Dendritic cell treated with granulocyte-macrophage colony-stimulating factor and Interleukin-4, amounts not matched to agents 40 ng/mL and 50 ng/mL, for 4 days (primary cell): ENCODE results near the gene ZNF837.

Experiments used
- H3K27ac Mint-ChIP-seq: one replicate; pipeline ENCODE4 v1.8.0; 2022; ENCODE audit warnings: mild to moderate bottlenecking, mixed read lengths
- H3K27me3 Mint-ChIP-seq: one replicate; pipeline ENCODE4 v1.8.0; 2022; ENCODE audit warnings: mild to moderate bottlenecking, mixed read lengths
- H3K36me3 Mint-ChIP-seq: one replicate; pipeline ENCODE4 v1.8.0; 2022; ENCODE audit warnings: low read depth, mixed read lengths
- H3K4me1 Mint-ChIP-seq: one replicate; pipeline ENCODE4 v1.8.0; 2022; ENCODE audit warnings: low read depth, mixed read lengths
- H3K4me3 Mint-ChIP-seq: one replicate; pipeline ENCODE4 v1.8.0; 2022; ENCODE audit warnings: mild to moderate bottlenecking, moderate library complexity, mixed read lengths
- H3K9me3 Mint-ChIP-seq: one replicate; pipeline ENCODE4 v1.8.0; 2022; ENCODE audit warnings: mixed read lengths
- intact Hi-C: fragments of 100-400 bp; cut with micrococcal nuclease; formaldehyde crosslinking; loops from one replicate; pipeline ENCODE4 v1.15.0; 2022

The ZNF837 gene

DNA sequence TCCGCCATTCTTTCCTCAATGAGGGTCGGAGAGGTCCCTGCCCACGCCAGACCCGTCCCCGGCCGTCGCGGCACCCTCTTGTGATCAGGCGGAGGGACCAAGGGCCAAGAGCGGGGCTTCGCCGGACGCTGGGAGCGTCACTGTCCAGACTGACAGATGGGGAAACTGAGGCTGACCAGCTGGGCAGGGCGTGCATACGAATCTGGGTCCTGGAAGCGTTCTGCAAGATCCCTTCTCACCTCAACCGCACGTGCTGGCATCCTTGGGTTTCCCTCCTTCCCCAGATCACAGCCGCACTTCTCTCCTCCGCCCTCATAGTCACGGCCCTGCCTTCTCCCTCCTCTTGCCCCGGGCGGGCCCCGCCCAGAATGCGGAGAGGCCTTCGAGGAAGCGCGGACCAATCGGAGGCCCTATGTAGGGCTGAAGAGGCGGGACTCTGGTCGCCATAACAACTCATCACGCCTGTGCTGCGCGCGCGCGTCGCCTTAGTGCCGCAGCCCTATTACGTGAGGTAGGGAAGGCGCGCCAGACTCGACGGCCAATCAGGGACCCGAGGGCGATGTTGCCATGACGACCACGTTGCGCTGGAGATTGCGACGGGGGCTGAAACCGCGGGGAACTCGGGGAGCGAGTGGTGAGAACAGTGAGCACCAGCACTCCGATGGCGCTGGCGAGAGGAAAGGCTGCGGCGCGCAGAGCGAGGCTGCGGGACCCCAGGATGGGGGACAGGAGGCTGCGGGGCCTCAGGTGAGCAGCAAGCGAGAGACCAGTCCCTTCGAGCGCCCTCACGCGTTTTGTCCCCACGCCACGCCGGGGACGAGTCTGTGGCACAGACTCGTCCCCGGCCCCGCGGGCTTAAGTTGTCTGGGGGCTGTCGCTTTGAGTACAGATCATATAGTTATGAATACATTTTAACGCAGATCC lies 20.3 kb upstream of the ZNF837 start:
- Mint-ChIP-seq H3K27ac (peak overlapping the region; percentile 80), H3K27me3 (peaks cover 31% of the 10 kb centered on the region), H3K9me3 (no peaks in the 10 kb centered on the region), H3K4me1 (peaks cover 28% of the 10 kb centered on the region), H3K36me3 (peaks cover 6% of the 10 kb centered on the region), H3K4me3 (peak overlapping the region; percentile 85)
- intact Hi-C loops = loop anchor here (1.0 to 10.0 kb wide), 3 partner anchors 38 to 98 kb away; partner anchors contain the start of gene ZNF497

- peak overlapping the region; percentile 80 for H3K27ac Mint-ChIP-seq
- no peaks in the 10 kb centered on the region for H3K9me3 Mint-ChIP-seq
- H3K27me3 Mint-ChIP-seq = peaks cover 39% of the 10 kb centered on the region
- H3K36me3 Mint-ChIP-seq = peaks cover 11% of the 10 kb centered on the region
- H3K4me1 Mint-ChIP-seq = peaks cover 36% of the 10 kb centered on the region
- H3K4me3 Mint-ChIP-seq = peak overlapping the region; percentile 85
- intact Hi-C loops = loop anchor here (2.0 to 10.0 kb wide), 2 partner anchors 38 to 56 kb away; partner anchors contain the start of gene ZNF497
Measured at GRCh38 chr19:58400316-58400915, 19.6 kb upstream of the ZNF837 start.

GRCh38 chr19:58399903-58400302 lies 19.1 kb upstream of the ZNF837 start:
- H3K27me3 Mint-ChIP-seq = peaks cover 44% of the 10 kb centered on the region
- intact Hi-C loops = loop anchor here (2.0 to 10.0 kb wide), 2 partner anchors 37 to 55 kb away; partner anchors contain the start of gene ZNF497
- H3K4me1 Mint-ChIP-seq = peaks cover 40% of the 10 kb centered on the region
- peaks cover 16% of the 10 kb centered on the region for H3K36me3 Mint-ChIP-seq
- H3K9me3 Mint-ChIP-seq = no peaks in the 10 kb centered on the region
- H3K27ac Mint-ChIP-seq = no peak overlapping the region
- no peak overlapping the region for H3K4me3 Mint-ChIP-seq

GRCh38 chr19:58398545-58398944 lies 17.7 kb upstream of the ZNF837 start:
- Mint-ChIP-seq H3K4me3 (no peak overlapping the region), H3K36me3 (peaks cover 29% of the 10 kb centered on the region), H3K4me1 (peaks cover 41% of the 10 kb centered on the region), H3K27me3 (peaks cover 54% of the 10 kb centered on the region), H3K9me3 (no peaks in the 10 kb centered on the region), H3K27ac (no peak overlapping the region)
- intact Hi-C loops = no loop called here

GRCh38 chr19:58398087-58398486 lies 17.3 kb upstream of the ZNF837 start:
- H3K4me3 Mint-ChIP-seq = no peak overlapping the region
- intact Hi-C loops = no loop called here
- no peaks in the 10 kb centered on the region for H3K9me3 Mint-ChIP-seq
- H3K27me3 Mint-ChIP-seq = peaks cover 56% of the 10 kb centered on the region
- H3K4me1 Mint-ChIP-seq = peaks cover 41% of the 10 kb centered on the region
- H3K27ac Mint-ChIP-seq = no peak overlapping the region
- peaks cover 34% of the 10 kb centered on the region for H3K36me3 Mint-ChIP-seq

GRCh38 chr19:58397533-58398037 lies 16.8 kb upstream of the ZNF837 start:
- Mint-ChIP-seq H3K36me3 (peaks cover 39% of the 10 kb centered on the region), H3K27ac (no peak overlapping the region), H3K4me3 (no peak overlapping the region), H3K9me3 (no peaks in the 10 kb centered on the region), H3K4me1 (peaks cover 41% of the 10 kb centered on the region), H3K27me3 (peaks cover 56% of the 10 kb centered on the region)
- intact Hi-C loops = no loop called here

DNA sequence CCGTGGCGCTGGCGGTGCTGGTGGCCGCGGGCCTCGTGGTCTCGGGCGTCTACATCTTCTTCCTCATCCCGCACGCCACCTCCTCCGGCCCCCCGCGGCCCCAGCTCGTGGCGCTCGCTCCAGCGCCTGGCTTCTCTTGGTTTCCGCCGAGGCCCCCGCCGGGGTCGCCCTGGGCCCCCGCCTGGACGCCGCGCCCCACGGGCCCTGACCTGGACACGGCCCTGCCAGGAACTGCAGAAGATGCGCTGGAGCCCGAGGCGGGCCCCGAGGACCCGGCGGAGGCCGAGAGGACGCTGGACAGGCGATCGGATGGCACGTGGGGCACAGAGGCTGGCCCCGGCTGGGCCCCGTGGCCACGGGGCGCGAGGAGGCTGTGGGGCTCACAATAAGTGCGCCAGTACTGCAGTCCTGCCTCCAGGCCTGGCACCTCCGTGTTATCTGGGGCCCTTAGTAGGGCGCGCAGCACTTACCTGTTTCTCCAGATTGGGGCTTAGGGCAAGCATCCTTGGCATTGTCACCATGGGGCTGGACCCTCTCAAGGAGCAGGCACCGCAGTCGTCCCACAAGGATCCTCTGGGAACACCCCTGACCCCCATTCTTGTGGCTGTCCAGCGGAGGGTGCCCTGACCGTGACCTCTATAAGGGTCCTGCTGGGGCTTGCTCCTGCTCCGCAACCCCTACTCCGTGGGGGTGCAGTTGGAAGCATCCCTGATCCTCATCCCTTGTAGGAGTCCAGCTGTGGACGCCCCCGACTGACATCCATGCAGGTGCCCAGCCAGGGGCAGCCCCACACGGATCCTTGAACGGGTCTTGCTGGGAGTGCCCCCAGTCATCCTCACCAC lies 16.1 kb upstream of the ZNF837 start:
- Mint-ChIP-seq H3K4me3 (no peak overlapping the region), H3K27me3 (peaks cover 56% of the 10 kb centered on the region), H3K4me1 (peaks cover 41% of the 10 kb centered on the region), H3K27ac (no peak overlapping the region), H3K9me3 (no peaks in the 10 kb centered on the region), H3K36me3 (peaks cover 46% of the 10 kb centered on the region)
- intact Hi-C loops = no loop called here

GRCh38 chr19:58395979-58396627 lies 15.3 kb upstream of the ZNF837 start:
- Mint-ChIP-seq H3K9me3 (no peaks in the 10 kb centered on the region), H3K27me3 (peaks cover 56% of the 10 kb centered on the region), H3K27ac (no peak overlapping the region), H3K4me1 (peaks cover 36% of the 10 kb centered on the region), H3K4me3 (no peak overlapping the region), H3K36me3 (peaks cover 49% of the 10 kb centered on the region)
- intact Hi-C loops = no loop called here

DNA sequence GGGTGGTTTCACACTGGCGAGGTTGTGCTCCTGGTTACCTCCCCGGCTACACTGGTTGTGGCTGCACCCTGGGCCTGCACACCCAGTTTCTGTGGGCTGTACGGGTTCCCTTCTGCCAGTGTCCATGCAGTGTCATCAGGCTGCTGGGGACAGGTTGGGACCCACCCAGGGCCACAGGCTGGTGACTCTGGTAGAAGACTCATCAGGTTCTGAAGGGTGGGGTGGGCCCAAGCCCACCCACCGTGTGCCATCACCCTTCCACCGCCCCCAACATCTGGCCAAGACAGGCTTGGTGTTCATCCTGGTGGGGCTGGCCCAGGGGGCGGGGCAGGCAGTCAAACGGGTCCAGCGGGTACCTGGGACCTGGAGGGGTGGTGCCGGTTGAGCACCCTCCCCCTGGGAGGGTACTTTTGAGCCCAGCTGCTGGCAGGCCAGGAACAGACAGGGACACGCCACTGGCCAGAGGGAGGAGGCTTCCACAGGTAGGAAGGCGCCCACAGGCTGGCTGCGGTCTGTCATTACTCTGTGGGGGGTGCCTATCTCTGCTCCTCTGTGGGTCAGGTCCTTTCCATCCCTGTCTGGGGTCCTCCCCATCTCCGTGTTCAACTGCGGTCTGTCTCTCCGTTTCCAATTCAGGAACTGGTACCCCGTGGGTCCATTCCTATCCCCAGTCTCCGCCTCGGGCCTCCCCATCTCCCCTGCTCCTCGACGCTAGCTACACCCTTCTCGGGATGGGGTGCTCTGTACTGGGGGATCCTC lies 14.6 kb upstream of the ZNF837 start, which contains the start of gene RNF225:
TSS of gene RNF225 (plus strand) at position 437 of the 759 bp plus-strand sequence. CDS start 434 bp downstream, outside the sequence.
- H3K4me1 Mint-ChIP-seq = peaks cover 34% of the 10 kb centered on the region
- H3K27ac Mint-ChIP-seq = no peak within 1 kb of the TSS
- no peaks in the 10 kb centered on the region for H3K9me3 Mint-ChIP-seq
- H3K36me3 Mint-ChIP-seq = peaks cover 55% of the 10 kb centered on the region
- no peak within 1 kb of the TSS for H3K4me3 Mint-ChIP-seq
- intact Hi-C loops = no loop called here
- H3K27me3 Mint-ChIP-seq = peaks cover 54% of the 10 kb centered on the region

GRCh38 chr19:58394821-58395219 lies 14.0 kb upstream of the ZNF837 start:
- Mint-ChIP-seq H3K27me3 (peaks cover 52% of the 10 kb centered on the region), H3K4me1 (peaks cover 32% of the 10 kb centered on the region), H3K27ac (no peak overlapping the region), H3K4me3 (no peak overlapping the region), H3K9me3 (no peaks in the 10 kb centered on the region), H3K36me3 (peaks cover 61% of the 10 kb centered on the region)
- intact Hi-C loops = no loop called here

- H3K36me3 Mint-ChIP-seq = peaks cover 72% of the 10 kb centered on the region
- H3K27ac Mint-ChIP-seq = no peak overlapping the region
- H3K9me3 Mint-ChIP-seq = no peaks in the 10 kb centered on the region
- peaks cover 45% of the 10 kb centered on the region for H3K27me3 Mint-ChIP-seq
- no peak overlapping the region for H3K4me3 Mint-ChIP-seq
- H3K4me1 Mint-ChIP-seq = peaks cover 38% of the 10 kb centered on the region
- intact Hi-C loops = no loop called here
Measured at GRCh38 chr19:58393725-58394033, 12.8 kb upstream of the ZNF837 start.

DNA sequence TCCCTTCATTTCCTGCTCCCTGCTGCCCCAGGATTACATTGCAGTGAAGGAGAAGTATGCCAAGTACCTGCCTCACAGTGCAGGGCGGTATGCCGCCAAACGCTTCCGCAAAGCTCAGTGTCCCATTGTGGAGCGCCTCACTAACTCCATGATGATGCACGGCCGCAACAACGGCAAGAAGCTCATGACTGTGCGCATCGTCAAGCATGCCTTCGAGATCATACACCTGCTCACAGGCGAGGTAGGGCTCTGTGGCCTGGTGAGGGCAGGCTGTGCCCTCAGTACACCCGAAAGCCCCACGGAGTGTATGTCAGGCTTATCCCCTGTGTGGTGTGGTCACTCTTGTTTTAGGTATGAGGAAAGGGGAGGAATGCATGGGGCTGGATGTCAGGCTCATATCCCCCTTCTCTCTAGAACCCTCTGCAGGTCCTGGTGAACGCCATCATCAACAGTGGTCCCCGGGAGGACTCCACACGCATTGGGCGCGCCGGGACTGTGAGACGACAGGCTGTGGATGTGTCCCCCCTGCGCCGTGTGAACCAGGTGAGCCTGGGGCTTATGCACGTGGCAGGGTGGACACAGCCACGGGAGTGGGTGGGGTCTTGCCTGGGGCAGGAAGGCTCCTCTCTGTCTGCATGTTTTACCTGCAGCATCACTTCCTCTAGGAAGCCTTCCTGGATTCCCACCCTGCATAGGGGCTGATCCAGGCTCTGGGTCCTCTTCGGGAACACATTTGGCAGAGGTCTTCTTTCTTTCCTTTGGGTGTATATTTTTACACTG lies 12.3 kb upstream of the ZNF837 start:
- H3K9me3 Mint-ChIP-seq = no peaks in the 10 kb centered on the region
- peaks cover 42% of the 10 kb centered on the region for H3K27me3 Mint-ChIP-seq
- H3K4me3 Mint-ChIP-seq = no peak overlapping the region
- peaks cover 42% of the 10 kb centered on the region for H3K4me1 Mint-ChIP-seq
- H3K27ac Mint-ChIP-seq = no peak overlapping the region
- peaks cover 78% of the 10 kb centered on the region for H3K36me3 Mint-ChIP-seq
- intact Hi-C loops = no loop called here
